HG03097 (cell line): Measurements from ENCODE around the gene KCNH2.

ENCODE experiments used
- ATAC-seq: cut with Tn5 transposase; IDR thresholded peaks from one replicate; pipeline ENCODE4 v1.9.1; 2021; ENCODE audit not compliant: unreplicated experiment, low FRiP score

KCNH2 gene

DNA sequence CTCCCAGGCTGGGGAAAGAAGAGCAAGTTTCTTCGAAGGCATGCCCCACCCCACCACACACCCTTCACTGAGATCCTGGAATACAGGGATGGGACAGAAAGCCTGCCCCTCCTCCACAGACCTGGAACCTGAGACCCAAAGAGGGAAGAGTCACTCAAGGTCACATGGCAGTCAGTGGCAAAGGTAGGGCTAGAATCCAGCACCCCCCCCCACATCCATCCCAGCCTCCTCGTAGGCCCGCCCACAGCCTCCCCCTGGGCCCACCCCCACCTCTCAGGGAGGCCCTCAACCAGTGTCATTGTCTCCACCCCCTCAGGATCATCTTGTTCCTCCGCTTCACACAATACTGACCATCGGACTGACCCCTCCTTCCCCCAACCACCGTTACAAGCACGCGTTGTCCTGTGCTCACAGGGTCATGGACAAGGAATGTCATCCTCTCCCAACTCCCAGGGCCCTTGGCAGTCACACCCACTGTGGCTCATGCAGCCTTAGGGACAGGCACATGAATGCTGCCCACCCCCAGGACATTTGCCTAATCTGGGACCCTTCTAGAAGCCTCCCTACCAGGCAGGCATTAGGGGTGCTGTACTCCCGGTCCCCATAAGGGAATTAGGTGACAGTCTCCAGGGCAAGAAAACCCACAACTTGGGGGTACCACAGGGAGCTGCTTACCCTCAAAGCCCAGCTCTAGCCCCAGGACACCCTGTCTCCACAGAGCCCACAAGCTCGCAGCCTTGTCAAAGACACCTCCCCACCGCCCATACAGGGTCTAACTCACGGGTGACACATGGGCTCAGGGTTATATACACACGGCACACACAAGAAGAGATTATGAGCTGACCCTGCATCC lies 1.4 kb downstream of the KCNH2 start:
- ATAC-seq, result no peak

DNA sequence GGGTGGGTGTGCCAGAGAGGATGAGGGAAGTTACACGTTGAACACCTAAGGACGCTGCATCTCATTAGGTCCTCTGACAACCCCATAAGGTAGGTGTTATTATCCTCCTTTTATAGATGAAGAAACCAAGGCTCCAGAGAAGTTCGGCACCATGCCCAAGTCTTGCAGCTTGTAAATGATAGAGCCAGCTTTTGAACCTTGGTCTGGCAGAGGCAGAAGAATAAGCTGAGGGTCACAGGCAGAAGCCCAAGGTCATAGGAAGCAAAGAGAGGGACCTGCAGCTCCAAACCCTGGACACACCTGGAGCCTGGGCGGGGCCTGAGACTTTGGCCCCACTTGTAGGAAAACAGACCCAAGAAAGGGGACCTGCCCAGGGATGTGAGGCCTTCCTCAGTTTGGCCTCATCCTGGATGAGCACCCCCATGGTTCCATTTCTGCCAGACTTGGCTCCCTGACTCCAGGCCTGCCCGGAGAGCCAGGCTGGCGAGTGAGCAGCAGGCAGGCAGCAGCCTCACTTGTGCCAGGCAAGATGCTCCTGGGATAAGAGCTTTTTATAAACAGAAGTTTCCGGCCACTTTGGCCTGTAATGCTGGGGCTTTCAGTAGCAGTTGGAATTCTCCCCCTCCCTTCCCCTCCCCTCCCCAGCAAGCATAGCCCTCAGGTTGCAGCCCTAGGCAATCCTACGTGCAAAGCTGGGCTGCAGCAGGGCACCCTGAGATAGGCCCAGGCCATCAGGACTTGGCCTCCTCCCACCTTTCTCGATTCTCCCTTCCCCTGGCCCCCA lies 2.4 kb downstream of the KCNH2 start:
- ATAC-seq, result no peak

DNA sequence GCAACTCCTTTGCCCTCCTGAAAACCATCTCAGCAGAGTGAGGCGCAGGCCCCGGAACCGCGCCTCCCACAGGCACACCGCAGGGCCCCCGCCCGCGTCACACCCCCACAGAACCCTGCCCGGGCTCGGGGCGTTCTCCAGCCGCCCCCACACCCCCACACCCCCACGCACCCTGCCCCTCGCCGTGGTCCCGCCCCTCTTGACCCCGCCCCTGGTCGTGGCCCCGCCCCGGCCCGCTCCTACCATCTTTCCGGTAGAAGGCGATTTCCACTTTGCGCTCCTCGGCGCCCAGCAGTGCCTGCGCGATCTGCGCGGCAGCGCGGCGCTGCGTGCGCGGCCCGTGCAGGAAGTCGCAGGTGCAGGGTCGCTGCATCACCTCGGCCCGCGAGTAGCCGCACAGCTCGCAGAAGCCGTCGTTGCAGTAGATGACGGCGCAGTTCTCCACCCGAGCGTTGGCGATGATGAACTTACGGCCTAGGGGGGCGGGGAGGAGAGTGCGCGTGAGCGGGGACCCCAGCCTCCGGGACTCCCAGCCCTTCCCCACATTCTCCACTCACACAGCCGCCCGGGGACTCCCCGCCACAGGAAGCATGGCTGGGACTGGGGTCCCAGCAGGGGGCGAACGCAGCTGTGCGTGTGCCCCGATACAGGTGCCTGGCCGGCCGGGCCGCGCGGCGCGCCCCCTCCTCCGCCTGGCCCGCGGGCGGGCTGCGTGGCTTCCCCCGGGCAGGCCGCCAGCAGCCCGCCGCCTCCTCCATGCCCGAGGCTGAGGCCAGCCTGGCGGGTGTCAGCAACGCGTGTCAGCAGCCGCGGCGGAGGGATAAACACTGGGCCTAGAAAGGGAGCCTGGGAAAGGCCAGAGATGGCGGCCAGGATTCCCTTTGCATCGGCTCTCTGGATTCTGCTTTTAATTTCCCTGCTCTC lies 3.4 kb downstream of the KCNH2 start:
- no peak for ATAC-seq

DNA sequence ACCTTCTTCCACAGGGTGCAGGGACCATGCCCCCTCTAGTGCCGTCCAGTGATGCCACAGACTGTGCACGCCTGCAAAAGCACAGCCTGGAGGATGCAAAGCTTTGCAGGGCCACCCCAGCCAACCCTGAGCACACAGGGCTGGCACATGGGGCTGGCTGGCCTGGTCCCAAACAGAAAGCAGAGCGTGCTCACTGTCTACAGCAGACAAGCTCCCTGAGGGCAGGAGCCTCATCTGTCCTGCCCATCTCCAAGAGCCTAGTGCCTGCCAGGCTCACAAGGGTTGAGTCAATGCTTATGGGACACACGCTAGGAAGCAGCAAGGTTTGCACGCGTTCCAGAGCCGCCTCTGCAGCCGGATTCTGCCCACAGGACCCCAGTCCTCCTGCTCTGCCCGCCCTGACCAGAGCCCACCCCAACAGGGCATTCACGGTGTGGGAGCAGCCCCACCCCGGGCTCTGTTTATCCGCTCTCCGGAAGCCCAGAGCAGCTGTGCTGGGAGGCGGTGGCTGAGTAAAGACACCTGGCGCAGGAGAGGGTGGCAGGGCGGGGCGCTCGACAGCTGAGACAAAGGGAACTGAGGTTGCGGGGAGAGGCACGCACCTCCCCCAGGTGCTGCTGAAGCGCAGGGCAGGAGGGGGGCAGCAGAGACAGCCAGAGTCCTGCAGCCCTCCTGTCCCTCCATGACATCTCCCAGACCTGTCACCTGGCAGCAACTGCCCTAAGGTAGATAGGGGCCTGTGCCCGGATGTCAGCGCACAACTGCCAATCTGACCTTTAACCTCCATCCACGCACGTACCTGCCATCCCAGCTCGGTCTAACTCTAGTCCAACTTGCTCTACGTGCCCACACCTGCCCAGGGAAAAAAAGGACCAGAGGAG lies 4.3 kb downstream of the KCNH2 start:
- ATAC-seq, result no peak

DNA sequence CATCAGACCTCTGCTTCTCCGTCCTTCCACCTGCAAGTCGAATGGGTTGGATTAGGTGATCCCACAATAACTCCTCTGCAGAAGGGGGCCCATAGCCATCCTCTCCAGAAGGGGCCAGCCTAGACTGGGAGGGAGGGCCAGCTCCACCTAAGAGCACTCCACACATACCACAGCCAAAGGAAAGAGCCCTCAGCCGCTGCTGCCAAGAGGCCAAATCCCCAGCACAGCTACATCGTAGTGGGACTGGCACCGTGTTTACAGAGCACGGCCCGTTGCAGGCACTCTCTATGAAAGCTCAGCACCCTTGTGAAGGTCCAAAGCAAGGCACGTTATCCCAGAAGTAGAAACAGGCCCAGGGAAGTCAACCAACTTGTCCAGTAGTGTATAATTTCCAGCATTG lies 5.4 kb downstream of the KCNH2 start:
- no peak for ATAC-seq

DNA sequence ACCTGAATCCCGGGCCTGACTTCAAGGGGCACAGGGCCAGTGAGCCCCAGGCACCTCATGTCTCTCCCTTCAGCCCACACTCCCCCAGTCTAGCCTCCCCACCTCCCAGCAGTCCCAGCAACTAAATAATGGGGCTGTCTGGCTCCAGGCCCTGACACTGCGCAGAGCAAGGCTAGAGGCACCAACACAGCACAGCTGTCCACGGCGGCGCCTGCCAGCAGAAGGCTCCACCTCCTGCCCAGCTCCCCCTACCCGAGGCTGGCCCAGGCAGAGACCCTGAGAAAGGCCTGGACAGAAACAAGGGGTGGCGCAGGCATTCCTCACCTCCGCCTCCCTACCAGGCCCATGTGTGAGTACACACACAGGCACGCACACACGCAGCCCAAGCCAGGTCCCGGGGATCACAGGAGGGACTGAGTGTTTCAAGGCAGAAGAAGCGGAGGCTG lies 6.1 kb downstream of the KCNH2 start:
- ATAC-seq, result no peak

DNA sequence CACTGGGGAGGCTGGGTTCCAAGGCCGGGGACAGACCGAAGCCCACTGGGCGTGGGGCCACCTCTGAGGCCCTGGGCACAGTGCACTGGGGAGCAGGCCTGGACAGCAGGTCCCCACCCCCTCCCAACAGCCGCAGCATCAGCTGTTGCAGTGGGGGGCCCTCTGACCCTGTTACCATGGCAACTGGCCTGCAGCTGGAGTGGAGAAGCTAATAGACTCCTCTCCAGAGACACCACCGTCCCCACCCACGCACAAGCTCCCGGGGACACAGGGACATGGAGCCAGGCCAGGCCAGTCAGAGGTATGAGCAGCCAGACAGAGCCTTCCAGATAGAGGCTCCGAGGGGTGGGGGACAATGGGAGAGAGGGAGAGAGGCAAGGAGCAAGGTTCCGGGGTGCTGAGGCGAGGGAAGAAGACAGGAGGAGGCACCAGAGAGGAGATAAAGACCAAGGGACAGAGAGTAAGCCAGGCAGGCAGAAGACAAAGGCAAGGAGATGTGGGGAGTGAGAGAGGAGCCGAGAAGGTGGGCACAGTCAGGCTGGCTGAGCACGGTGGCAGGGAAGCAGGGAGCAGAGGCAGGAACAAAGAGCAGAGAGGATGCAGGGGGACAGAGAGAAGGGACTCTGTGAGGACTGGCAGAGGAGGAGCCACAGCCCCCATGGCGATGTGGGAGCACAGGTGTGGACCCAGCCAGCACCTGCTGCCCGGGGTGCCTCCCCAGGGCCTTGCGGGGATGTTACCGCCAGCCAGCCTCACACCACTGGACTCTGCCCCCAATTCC lies 6.7 kb downstream of the KCNH2 start:
- ATAC-seq, result no peak

DNA sequence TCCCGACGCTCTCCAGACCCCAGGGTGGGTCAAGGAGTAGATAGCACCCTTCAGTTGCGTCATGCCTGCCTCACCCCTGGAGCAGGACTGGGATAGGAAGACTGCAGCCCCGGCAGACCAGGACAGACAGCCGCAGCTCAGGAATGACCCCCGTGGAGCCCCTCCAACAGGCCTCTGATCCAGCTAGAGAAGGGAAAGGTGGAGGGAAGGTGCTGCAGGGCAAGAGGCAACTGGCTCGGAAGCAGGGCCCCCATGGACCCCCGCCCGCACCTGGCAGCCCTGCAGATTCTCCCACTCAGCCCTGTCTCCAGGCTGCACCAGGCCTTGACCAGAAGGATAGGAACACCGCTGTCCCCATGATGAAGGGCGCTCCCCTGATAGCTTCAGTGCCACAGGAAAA lies 7.7 kb downstream of the KCNH2 start:
- no peak for ATAC-seq

DNA sequence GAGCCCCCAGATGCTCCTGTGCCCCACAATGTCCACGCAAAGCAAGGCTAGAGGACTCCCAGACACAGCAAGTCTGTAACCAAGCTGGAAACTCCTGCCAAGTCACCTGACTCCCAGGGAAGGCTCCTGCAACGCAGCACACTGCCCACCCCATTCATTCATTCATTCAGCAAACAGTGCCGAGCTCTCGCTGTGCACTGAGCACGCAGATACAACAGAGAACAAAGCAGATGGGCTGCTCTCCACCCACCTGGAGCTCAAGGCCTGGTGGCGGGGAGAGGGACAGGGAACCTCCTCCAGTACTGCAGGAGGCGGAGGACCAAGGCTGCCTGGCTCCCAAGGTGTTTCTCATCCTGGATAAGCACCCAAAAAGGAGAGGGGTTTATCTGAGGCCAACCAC lies 8.6 kb downstream of the KCNH2 start:
- no peak for ATAC-seq

DNA sequence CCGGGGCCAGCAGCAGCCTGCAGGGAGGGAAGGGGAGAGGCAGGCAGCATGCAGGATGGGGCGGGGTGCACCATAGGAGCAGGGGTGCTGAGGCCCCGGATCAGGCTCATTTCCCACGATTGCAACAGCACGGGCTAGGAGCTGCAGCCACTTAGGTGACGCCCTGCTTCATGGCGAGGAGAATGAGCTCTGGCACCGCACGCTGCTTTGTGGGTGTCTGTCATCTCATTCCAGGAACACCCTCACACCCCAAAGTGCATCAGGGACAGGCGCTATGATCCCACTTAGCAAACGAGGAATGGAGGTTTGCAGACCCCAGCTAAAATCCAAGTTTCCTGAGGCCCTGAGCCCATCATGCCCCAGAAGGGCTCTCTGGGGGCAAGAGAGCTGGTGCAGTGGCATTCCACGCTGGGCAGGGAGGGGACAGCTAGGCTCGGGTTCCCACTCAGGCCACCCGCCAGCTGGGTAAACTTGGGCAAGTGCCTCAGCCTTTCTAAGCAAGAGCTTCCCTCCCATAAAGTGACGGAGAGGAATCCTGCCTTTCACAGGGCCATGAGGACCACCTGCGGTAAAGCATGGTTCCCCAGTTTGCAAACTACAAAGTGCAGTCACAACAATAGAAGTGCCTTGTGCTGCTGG lies 9.3 kb downstream of the KCNH2 start:
- no peak for ATAC-seq

DNA sequence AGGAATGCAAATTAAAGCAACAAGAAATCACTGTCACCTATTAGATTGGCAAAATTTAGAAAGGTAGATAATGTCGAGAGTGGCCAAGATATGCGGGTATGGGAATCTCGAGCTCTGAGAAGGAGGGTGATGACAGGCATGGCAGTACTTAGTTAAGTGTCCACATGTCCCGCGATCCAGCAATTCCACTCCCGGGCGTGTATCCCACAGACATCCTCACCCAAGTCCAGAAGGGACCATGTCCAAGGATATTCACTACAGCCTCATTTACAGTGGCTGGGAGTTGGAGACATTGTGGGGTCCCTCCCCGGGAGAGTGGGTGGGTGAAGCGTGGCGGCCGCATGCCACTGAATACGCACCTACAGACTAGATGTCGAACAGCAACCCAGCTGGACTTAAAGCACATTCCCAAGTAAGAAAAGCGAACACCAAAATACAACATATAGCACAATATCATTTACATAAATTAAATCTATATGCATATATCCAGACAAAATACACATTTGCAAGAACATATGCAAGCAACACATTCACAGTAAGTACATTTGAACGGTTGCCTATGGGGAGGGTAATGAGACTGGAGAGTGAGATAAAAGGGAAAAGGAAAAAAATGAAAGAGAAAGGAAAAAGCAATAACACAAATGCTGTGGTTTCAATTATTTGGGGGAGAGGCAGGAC lies 9.9 kb downstream of the KCNH2 start:
- ATAC-seq, result no peak

DNA sequence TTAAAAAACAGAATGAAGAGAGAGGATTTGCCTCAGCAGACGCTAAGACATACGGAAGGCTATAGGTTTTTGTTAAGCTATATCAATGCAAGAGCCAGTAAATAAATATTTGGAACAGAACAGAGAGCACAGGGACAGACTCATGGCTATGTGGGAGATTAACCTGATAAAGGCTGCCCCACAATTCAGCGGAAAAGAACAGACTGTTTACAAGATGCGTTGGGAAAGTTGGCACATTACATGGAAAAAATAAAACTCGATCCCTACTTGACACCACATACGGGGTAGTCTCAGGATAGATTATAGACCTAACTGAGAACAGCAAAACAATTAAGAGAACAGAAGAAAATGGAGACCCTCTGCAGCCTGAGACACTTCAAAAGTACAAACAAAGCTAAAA lies 10.8 kb downstream of the KCNH2 start:
- no peak for ATAC-seq

DNA sequence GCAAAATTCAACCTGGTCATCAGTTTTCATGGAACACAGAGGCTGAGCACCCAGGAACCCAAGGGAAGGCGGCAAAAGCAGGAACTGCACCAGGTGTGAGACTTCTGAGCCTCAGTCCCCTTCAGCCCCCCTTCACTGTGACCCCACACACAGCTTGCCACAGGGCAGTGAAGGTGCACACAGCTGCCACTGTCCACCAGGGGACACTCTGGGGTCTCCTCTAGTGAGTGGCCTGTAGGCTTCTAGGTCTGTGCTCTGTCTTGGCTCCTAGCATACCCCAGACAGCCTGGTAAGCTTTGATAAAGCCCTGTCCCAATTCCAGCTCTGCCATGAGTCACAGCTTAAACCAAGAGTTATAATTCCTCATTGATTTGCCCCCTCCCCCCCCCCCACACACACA lies 12.1 kb downstream of the KCNH2 start:
- no peak for ATAC-seq

DNA sequence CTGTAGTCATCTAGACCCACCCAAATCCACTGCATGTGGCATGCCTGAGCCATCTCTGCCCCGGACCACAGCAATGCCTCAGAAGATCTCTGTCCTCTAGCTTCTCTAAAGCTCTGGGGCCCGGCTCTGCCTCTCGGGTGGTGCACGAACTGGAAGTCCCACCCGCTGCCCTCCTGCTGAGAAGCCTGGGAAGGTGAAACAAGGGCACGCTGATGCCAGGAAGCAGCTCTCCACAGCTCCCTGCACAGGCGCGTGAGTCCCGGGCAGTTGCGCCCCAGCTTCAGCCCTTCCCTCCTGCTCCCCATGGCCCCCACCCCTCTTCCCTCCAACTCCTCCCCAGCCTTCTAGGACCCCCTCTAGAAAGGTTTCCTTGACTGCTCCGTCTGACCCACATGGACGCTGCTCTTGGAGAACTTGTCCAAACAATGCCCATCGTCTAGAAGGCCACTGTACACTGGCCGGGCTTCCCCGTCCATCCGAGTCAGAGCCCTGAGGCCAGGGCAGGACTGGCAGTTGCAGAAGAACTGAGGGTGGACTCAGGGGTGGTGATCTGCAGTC lies 12.8 kb downstream of the KCNH2 start:
- no peak for ATAC-seq

DNA sequence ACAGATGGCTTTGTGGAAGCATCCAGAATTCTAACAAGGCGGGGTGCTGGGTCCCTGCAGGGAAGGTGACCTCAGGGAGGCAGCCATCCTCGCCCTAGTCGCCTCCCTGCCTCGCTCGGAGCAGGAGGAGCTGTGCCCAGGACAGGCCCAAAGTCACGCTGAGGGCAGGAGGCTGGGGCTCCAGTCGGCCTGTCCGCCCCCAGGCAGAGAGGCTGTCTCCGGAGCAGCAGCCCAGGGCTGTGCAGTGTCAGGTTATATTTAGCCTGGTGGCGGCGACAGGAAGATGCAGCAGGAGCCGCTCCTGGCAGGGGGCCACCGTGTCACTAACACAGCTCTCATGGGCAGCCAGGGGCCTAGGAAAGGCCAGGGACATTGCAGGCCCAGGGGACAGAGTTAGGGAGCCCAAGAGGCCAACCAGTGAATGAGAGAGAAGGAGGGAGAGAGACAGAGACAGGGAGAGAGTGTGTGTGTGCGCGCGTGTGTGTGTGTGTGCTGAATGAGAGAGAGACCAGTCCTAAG lies 13.5 kb downstream of the KCNH2 start:
- no peak for ATAC-seq

DNA sequence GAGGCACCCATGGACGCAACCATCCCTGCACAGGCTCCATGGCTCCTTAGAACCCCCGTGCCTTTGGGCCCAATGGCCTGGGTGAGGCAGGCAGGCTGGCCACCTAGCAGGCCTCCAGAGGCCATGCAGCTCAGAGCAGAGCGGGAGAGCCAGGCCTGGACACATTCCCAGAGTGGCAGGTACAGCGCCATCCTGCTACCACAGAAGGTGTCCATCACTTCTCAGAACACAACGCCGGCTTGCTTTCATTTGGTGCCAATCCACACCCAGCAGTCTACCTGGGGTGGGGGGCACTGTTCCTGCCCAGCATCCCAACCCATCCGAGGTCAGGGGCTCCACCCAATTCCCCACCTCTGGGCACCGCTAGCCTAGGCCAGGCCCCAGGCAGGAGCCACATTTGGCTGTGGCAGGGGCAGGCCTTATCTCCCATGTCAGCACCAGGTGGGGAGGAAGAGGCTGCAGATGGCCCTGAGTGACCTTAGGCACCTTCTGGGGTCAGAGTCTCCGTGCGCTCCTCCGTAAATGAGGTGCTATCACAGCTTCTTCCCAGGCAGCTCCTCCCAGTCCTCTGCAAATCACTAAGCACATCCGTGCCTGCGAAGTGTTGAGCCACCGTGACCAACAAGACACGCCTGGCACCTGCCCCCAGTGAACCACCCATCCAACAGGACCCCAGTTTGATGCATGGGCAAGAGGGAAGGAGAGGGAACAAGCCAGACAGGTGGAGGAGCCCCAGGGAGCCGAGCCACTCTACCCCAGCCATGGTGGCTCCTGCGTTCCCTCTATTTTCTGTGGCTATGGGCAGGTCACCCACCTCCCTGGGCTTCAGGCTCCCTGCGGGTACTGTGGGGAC lies 14.2 kb downstream of the KCNH2 start:
- ATAC-seq, result no peak
